Neutrophil (primary cell): ENCODE results near the gene CDC42EP3.
A peak's percentile ranks its signal among the peaks of the same experiment; 100 is the strongest.

Experiments
- H3K27ac ChIP-seq: fragments of 200-600 bp; sonication (generic); 2 replicates; pipeline ENCODE4 v1.5.1; 2016; ENCODE audit warnings: mild to moderate bottlenecking, moderate library complexity
- H3K27me3 ChIP-seq: fragments of 200-600 bp; sonication (generic); 2 replicates; pipeline ENCODE4 v1.6.0; 2016; ENCODE audit warnings: mild to moderate bottlenecking
- H3K36me3 ChIP-seq: fragments of 200-600 bp; sonication (generic); 2 replicates; pipeline ENCODE4 v1.5.1; 2017
- H3K4me1 ChIP-seq, 2 experiments: fragments of 200-600 bp in 1 of 2; sonication (generic) in 1 of 2; 1 replicate in 1 of 2; 2 replicates in 1 of 2; pipeline versions ENCODE4 v1.5.1 to v1.6.1; 2013 to 2016; ENCODE audit warnings: low read depth in 1 of 2, low read length in 1 of 2, mild to moderate bottlenecking in 1 of 2, moderate library complexity in 1 of 2; ENCODE audit not compliant: control insufficient read depth in 1 of 2, insufficient read depth in 1 of 2
- H3K4me3 ChIP-seq, 2 experiments: fragments of 200-600 bp in 1 of 2; sonication (generic) in 1 of 2; 1 replicate in 1 of 2; 2 replicates in 1 of 2; pipeline ENCODE4 v1.5.1; 2013 to 2016; ENCODE audit warnings: low read depth in 1 of 2, low read length in 1 of 2, mild to moderate bottlenecking in 1 of 2, moderate library complexity in 1 of 2
- H3K9me3 ChIP-seq: fragments of 200-600 bp; sonication (generic); 2 replicates; pipeline ENCODE4 v1.5.1; 2016
- CTCF ChIP-seq: fragments of 200-600 bp; sonication (generic); IDR thresholded peaks from 2 replicates; pipeline ENCODE4 v1.5.1; 2016; ENCODE audit warnings: antibody characterized with exemption

The CDC42EP3 gene

GRCh38 chr2:37610638-37611289, 60.7 kb downstream of the CDC42EP3 start:
- no peaks in the 10 kb centered on the region for H3K27me3 ChIP-seq
- no peak overlapping the region for H3K4me3 ChIP-seq
- H3K36me3 ChIP-seq: no peaks in the 10 kb centered on the region
- H3K4me1 ChIP-seq: peaks cover 13 to 16% of the 10 kb centered on the region in 2 experiments
- TF ChIP-seq CTCF: no peak
- H3K27ac ChIP-seq: peak overlapping the region; percentile 24
- no peaks in the 10 kb centered on the region for H3K9me3 ChIP-seq

GRCh38 chr2:37609782-37610181, 61.7 kb downstream of the CDC42EP3 start:
- no peaks in the 10 kb centered on the region for H3K36me3 ChIP-seq
- peaks cover 8 to 10% of the 10 kb centered on the region in 2 experiments for H3K4me1 ChIP-seq
- no peak overlapping the region for H3K4me3 ChIP-seq
- peak overlapping the region; percentile 32 for H3K27ac ChIP-seq
- no peaks in the 10 kb centered on the region for H3K9me3 ChIP-seq
- no peak for TF ChIP-seq CTCF
- no peaks in the 10 kb centered on the region for H3K27me3 ChIP-seq

GRCh38 chr2:37604716-37605115, 66.7 kb downstream of the CDC42EP3 start:
- no peaks in the 10 kb centered on the region for H3K27me3 ChIP-seq
- H3K4me3 ChIP-seq: no peak overlapping the region
- H3K36me3 ChIP-seq: no peaks in the 10 kb centered on the region
- peaks cover 3 to 8% of the 10 kb centered on the region in 2 experiments for H3K4me1 ChIP-seq
- H3K27ac ChIP-seq: no peak overlapping the region
- TF ChIP-seq CTCF: no peak
- H3K9me3 ChIP-seq: no peaks in the 10 kb centered on the region

- H3K36me3 ChIP-seq: no peaks in the 10 kb centered on the region
- TF ChIP-seq CTCF: no peak
These were observed 68.7 kb downstream of the CDC42EP3 start for GRCh38 chr2:37602702-37603101.

GRCh38 chr2:37602040-37602439, 69.4 kb downstream of the CDC42EP3 start:
- TF ChIP-seq CTCF: no peak
- H3K27ac ChIP-seq: no peak overlapping the region
- H3K27me3 ChIP-seq: no peaks in the 10 kb centered on the region
- H3K36me3 ChIP-seq: no peaks in the 10 kb centered on the region
- no peak overlapping the region for H3K4me3 ChIP-seq
- H3K9me3 ChIP-seq: no peaks in the 10 kb centered on the region
- H3K4me1 ChIP-seq: peaks cover 0 to 6% of the 10 kb centered on the region in 2 experiments

More at GRCh38 chr2:37602702-37603101, 68.7 kb downstream of the CDC42EP3 start:
- no peak overlapping the region for H3K27ac ChIP-seq
- H3K9me3 ChIP-seq: no peaks in the 10 kb centered on the region
- no peak overlapping the region for H3K4me3 ChIP-seq
- H3K4me1 ChIP-seq: peaks cover 0 to 6% of the 10 kb centered on the region in 2 experiments
- no peaks in the 10 kb centered on the region for H3K27me3 ChIP-seq
